ENCODE data around the gene ZCCHC2. TPM values are rescaled to one million over a fixed set of nuclear protein-coding genes. Genes with fewer than 3 reads are reported as not detected.

Gene ZCCHC2
- total and polyA plus RNA-seq, 2 of the 8 experiments (the other 6 are each of a cell fraction or from before 2014, with no cell fraction given) = 13.5 to 18.6 TPM

- no peak overlapping the region for H4K5ac ChIP-seq (ENCODE audit: insufficient read length, low read depth, low read length)
- H3K4me2 ChIP-seq (ENCODE audit: insufficient read depth in 1 of 2, low read depth in 2 of 2, low read length in 2 of 2) = no peak overlapping the region
- no peak overlapping the region for H2BK12ac ChIP-seq (ENCODE audit: low read depth, low read length)
- H3K9me3 ChIP-seq (ENCODE audit: insufficient read depth in 2 of 2, low read depth in 1 of 2, low read length in 1 of 2) = no peaks in the 10 kb centered on the region
- no peaks in the 10 kb centered on the region for H4K20me1 ChIP-seq (replicated peaks in 1 of 2; ENCODE audit: control insufficient read depth in 1 of 2, insufficient read depth in 2 of 2, low read length in 2 of 2)
- no peak overlapping the region for H2AFZ ChIP-seq (ENCODE audit: low read length)
- no peak overlapping the region for H3K9ac ChIP-seq (replicated peaks in 1 of 4; ENCODE audit: extremely low read depth in 1 of 4, low read depth in 3 of 4, low read length in 3 of 4)
- no peak overlapping the region for H3K14ac ChIP-seq (ENCODE audit: insufficient read length)
- H2BK15ac ChIP-seq (ENCODE audit: low read length) = no peak overlapping the region
- no peak for TF ChIP-seq SRF (IDR thresholded peaks at IDR 0.05; ENCODE audit: low read depth, low read length)
- no peak for TF ChIP-seq ATF3 (IDR thresholded peaks at IDR 0.05; ENCODE audit: insufficient read depth, low read depth, low read length)
- no peak for TF ChIP-seq SP1 (IDR thresholded peaks at IDR 0.05; ENCODE audit: low read depth, low read length)
- no peak overlapping the region for H4K91ac ChIP-seq (replicated peaks; ENCODE audit: insufficient read length, low read length)
- DNase-seq (ENCODE audit: low read depth in 1 of 2, low spot score in 2 of 2) (no peak), FAIRE-seq (no peak)
- H3K18ac ChIP-seq (ENCODE audit: extremely low read depth, low read length) = no peak overlapping the region
- no peak overlapping the region for H3K4ac ChIP-seq (replicated peaks; ENCODE audit: insufficient read length, low read depth, low read length)
- H4K8ac ChIP-seq (ENCODE audit: extremely low read depth, insufficient read depth, low read length) = no peak overlapping the region
- 88% methylated on average over 2 of the region's 2 CpGs; no CpG with 5 or more reads in 1 of the 2 experiments for WGBS, 2 experiments (ENCODE audit: extremely low coverage in 1 of 2, insufficient coverage in 1 of 2, insufficient read length in 1 of 2, insufficient replicate concordance in 2 of 2, low coverage in 1 of 2, low lambda C conversion rate in 2 of 2, missing lambda C conversion rate in 1 of 2)
- no peak overlapping the region for H2AK5ac ChIP-seq (ENCODE audit: low read depth, low read length)
- H3K27me3 ChIP-seq (replicated peaks in 1 of 4; ENCODE audit: control insufficient read depth in 3 of 4, extremely low read depth in 1 of 4, insufficient read depth in 3 of 4, low read length in 3 of 4) = no peaks in the 10 kb centered on the region
- H3K56ac ChIP-seq (replicated peaks; ENCODE audit: insufficient read length, low read depth, low read length) = no peak overlapping the region
- no peaks in the 10 kb centered on the region for H3K79me2 ChIP-seq (ENCODE audit: control insufficient read depth in 1 of 2, insufficient read depth in 2 of 2, low read length in 2 of 2)
- H3K23ac ChIP-seq (ENCODE audit: insufficient read length) = no peak overlapping the region
- H3K79me1 ChIP-seq (ENCODE audit: low read depth, low read length) = no peaks in the 10 kb centered on the region
- ChIA-PET CTCF (ENCODE audit: partially characterized antibody) (interaction anchor here (0.6 to 1.5 kb wide), 4 partner anchors 9 to 87 kb away, joined by 3 to 5 read pairs (median 4); no protein-coding TSS in a partner anchor), POLR2A (ENCODE audit: partially characterized antibody) (no interaction called here)
- H3K23me2 ChIP-seq (ENCODE audit: low read depth, low read length) = no peaks in the 10 kb centered on the region
- no peak overlapping the region for H2BK120ac ChIP-seq (replicated peaks; ENCODE audit: low read depth, low read length)
- H3K4me1 ChIP-seq (replicated peaks in 1 of 4; ENCODE audit: control insufficient read depth in 3 of 4, insufficient read depth in 4 of 4, low read length in 3 of 4) = no peaks in the 10 kb centered on the region
- no peak overlapping the region for H2BK5ac ChIP-seq (ENCODE audit: low read depth, low read length)
- H3K27ac ChIP-seq (ENCODE audit: low read depth, low read length) = no peak overlapping the region
- H2BK20ac ChIP-seq (ENCODE audit: low read length) = no peak overlapping the region
- no peaks in the 10 kb centered on the region for H3K36me3 ChIP-seq (ENCODE audit: control insufficient read depth in 2 of 4, insufficient read depth in 4 of 4, low read length in 3 of 4)
- no peak overlapping the region for H3K4me3 ChIP-seq (ENCODE audit: extremely low read depth in 1 of 4, insufficient read depth in 2 of 4, low read depth in 3 of 4, low read length in 4 of 4)
These were observed 9.8 kb upstream of the ZCCHC2 start for GRCh38 chr18:62512996-62513395.
